SK-N-SH (cell line): ENCODE data around the gene MMAB. TPM values are rescaled to one million over a fixed set of nuclear protein-coding genes. Genes with fewer than 3 reads are reported as not detected.

Experiments used
- CTCF ChIA-PET: fragments of 300-600, 350-600 bp; formaldehyde crosslinking; extraction: SDS; loops from one replicate; lab custom pipeline; 2021; lab: Yijun Ruan, JAX
- POLR2A ChIA-PET: fragments of 350-600 bp; sonication (Branson Sonifier 250); formaldehyde crosslinking; extraction: SDS; loops from one replicate; lab custom pipeline; 2020; ENCODE audit warnings: antibody characterized with exemption, inconsistent platforms; lab: Yijun Ruan, JAX
- DNase-seq: peaks from one replicate; pipeline ENCODE4 v3.0.0; 2012
- H2AFZ ChIP-seq: fragments of 200-600 bp; sonication (generic); 2 replicates; pipeline ENCODE4 v1.8.1; 2016; ENCODE audit warnings: antibody characterized with exemption, mild to moderate bottlenecking, low read depth
- H3F3A ChIP-seq: fragments of 200-600 bp; sonication (generic); replicated peaks from 2 replicates; pipeline ENCODE3; 2016; ENCODE audit warnings: antibody characterized with exemption, mild to moderate bottlenecking; ENCODE audit not compliant: insufficient read depth
- H3K27ac ChIP-seq, 2 experiments: fragments of 200-500 bp in 1 of 2; fragments of 200-600 bp in 1 of 2; sonication (Bioruptor generic) in 1 of 2; sonication (generic), shearing (Covaris generic) in 1 of 2; 2 replicates each; pipeline versions ENCODE4 v1.5.1 to v1.6.1; 2014 to 2016; ENCODE audit warnings: low read depth in 2 of 2, inconsistent platforms in 1 of 2, low read length in 1 of 2, mild to moderate bottlenecking in 1 of 2, mixed read lengths in 1 of 2
- H3K27me3 ChIP-seq: fragments of 200-600 bp; sonication (generic), shearing (Covaris generic); 2 replicates; pipeline ENCODE4 v1.6.1; 2016; ENCODE audit warnings: mixed run types; ENCODE audit not compliant: insufficient read depth
- H3K36me3 ChIP-seq, 2 experiments: fragments of 200-500 bp in 1 of 2; fragments of 200-600 bp in 1 of 2; sonication (Bioruptor generic) in 1 of 2; sonication (generic) in 1 of 2; replicated peaks in 1 of 2; 2 replicates each; pipeline versions ENCODE3 to v1.5.1; 2014 to 2016; ENCODE audit warnings: low read length in 1 of 2, mild to moderate bottlenecking in 1 of 2; ENCODE audit not compliant: insufficient read depth in 2 of 2, control insufficient read depth in 1 of 2
- H3K4me1 ChIP-seq, 2 experiments: fragments of 200-500 bp in 1 of 2; fragments of 200-600 bp in 1 of 2; sonication (Bioruptor generic) in 1 of 2; sonication (generic), shearing (Covaris generic) in 1 of 2; 2 replicates each; pipeline versions ENCODE4 v1.5.1 to v1.6.1; 2014 to 2016; ENCODE audit warnings: low read depth in 1 of 2, low read length in 1 of 2, mixed run types in 1 of 2; ENCODE audit not compliant: insufficient read depth in 2 of 2, control insufficient read depth in 1 of 2
- H3K4me2 ChIP-seq: fragments of 200-600 bp; sonication (generic), shearing (Covaris generic); 2 replicates; pipeline ENCODE4 v1.6.1; 2017; ENCODE audit warnings: mixed run types
- H3K4me3 ChIP-seq, 2 experiments: fragments of 200-500 bp in 1 of 2; fragments of 200-600 bp in 1 of 2; sonication (Bioruptor generic) in 1 of 2; sonication (generic), shearing (Covaris generic) in 1 of 2; 2 replicates each; pipeline versions ENCODE4 v1.5.1 to v1.8.1; 2014 to 2016; ENCODE audit warnings: low read depth in 2 of 2, inconsistent platforms in 1 of 2, low read length in 1 of 2, mild to moderate bottlenecking in 1 of 2, mixed read lengths in 1 of 2, moderate library complexity in 1 of 2
- H3K79me2 ChIP-seq: fragments of 200-600 bp; sonication (generic); 2 replicates; pipeline ENCODE4 v1.8.1; 2017; ENCODE audit warnings: mild to moderate bottlenecking; ENCODE audit not compliant: insufficient read depth
- H3K9ac ChIP-seq: fragments of 200-600 bp; sonication (generic); 2 replicates; pipeline ENCODE4 v1.6.1; 2017; ENCODE audit warnings: mixed run types
- H3K9me2 ChIP-seq: fragments of 200-600 bp; sonication (generic); 2 replicates; pipeline ENCODE4 v1.6.1; 2017; ENCODE audit warnings: mixed run types
- H3K9me3 ChIP-seq: fragments of 200-600 bp; sonication (generic); 2 replicates; pipeline ENCODE4 v1.6.1; 2017; ENCODE audit warnings: mixed run types, mild to moderate bottlenecking, moderate library complexity
- H4K20me1 ChIP-seq: fragments of 200-600 bp; sonication (generic); 2 replicates; pipeline ENCODE4 v1.6.1; 2017; ENCODE audit warnings: mild to moderate bottlenecking, mixed run types; ENCODE audit not compliant: insufficient read depth
- ELF1 ChIP-seq: IDR thresholded peaks from 2 replicates; pipeline ENCODE4 v1.4.0; 2012
- EP300 ChIP-seq, 2 experiments: IDR thresholded peaks; 2 replicates each; pipeline versions ENCODE4 v1.4.0 to v1.6.1; 2012; ENCODE audit warnings: borderline replicate concordance in 1 of 2, low read depth in 1 of 2, low read length in 1 of 2
- FOSL2 ChIP-seq: IDR thresholded peaks from 2 replicates; pipeline ENCODE4 v1.4.0; 2012; ENCODE audit warnings: low read depth, mild to moderate bottlenecking, moderate library complexity, borderline replicate concordance
- FOXJ3 ChIP-seq: sonication (generic); formaldehyde crosslinking; IDR thresholded peaks from 2 replicates; pipeline ENCODE4 v1.5.1; 2020; ENCODE audit warnings: mild to moderate bottlenecking, missing genetic modification reagents
- GATA2 ChIP-seq: sonication (generic); formaldehyde crosslinking; IDR thresholded peaks from 2 replicates; pipeline ENCODE4 v1.5.0; 2020; ENCODE audit warnings: mild to moderate bottlenecking, missing genetic modification reagents
- IRF3 ChIP-seq: fragments of 150-350 bp; IDR thresholded peaks from 2 replicates; pipeline ENCODE4 v1.6.1; 2016; ENCODE audit warnings: mild to moderate bottlenecking, low read depth, low read length
- MEF2A ChIP-seq: IDR thresholded peaks from 2 replicates; pipeline ENCODE4 v1.4.0; 2012; ENCODE audit warnings: low read depth, borderline replicate concordance
- RCOR1 ChIP-seq: fragments of 150-350 bp; IDR thresholded peaks from 2 replicates; pipeline ENCODE4 v1.6.1; 2017; ENCODE audit warnings: antibody characterized with exemption, low read length
- RXRA ChIP-seq: IDR thresholded peaks from 2 replicates; pipeline ENCODE4 v1.4.0; 2012; ENCODE audit warnings: low read depth, mild to moderate bottlenecking, borderline replicate concordance
- SMC3 ChIP-seq: IDR thresholded peaks from 2 replicates; pipeline ENCODE4 v1.6.1; 2012; ENCODE audit warnings: low read depth, low read length, improper control_type of control experiment
- TEAD4 ChIP-seq: IDR thresholded peaks from 2 replicates; pipeline ENCODE4 v1.4.0; 2012; ENCODE audit warnings: mild to moderate bottlenecking, borderline replicate concordance; ENCODE audit not compliant: insufficient read depth
- WGBS: methylation state at CpG from one replicate; pipeline ENCODE4 v1.1.6; 2017; ENCODE audit warnings: low lambda C conversion rate; 5-methylcytosine and 5-hydroxymethylcytosine counted together
- polyA plus RNA-seq, 3 experiments: library from polyadenylated mRNA; depleted of rRNA; stranded (reverse); fragments of >200 nt; gene quantifications; 2 replicates each; pipeline ENCODE4 v1.2.3, GENCODE V29; 2012
- TF ChIP-seq, protein P1 (sequence below): IDR thresholded peaks from 2 replicates; pipeline ENCODE4 v1.4.0; 2012; ENCODE audit warnings: low read depth, borderline replicate concordance
- TF ChIP-seq, protein P2 (sequence below): IDR thresholded peaks from 2 replicates; pipeline ENCODE4 v1.6.1; 2012; ENCODE audit warnings: mild to moderate bottlenecking, low read depth, low read length, moderate library complexity
- TF ChIP-seq, protein P3 (sequence below): IDR thresholded peaks from 2 replicates; pipeline ENCODE4 v1.4.0; 2012; ENCODE audit warnings: low read depth, borderline replicate concordance

The MMAB gene
- polyA plus RNA-seq, 1 of the 3 experiments (the other 2 are of a cell fraction) = 15.9 TPM

GRCh38 chr12:109605016-109605415 is 31.7 kb upstream of the MMAB start:
- Histone ChIP-seq H3K79me2 (no peaks in the 10 kb centered on the region), H2AFZ (no peak overlapping the region), H3K4me2 (no peak overlapping the region), H3K27ac (peak overlapping the region in 1 of 2 experiments; percentile 96; a peak in 2 of 4 replicates), H3F3A (no peaks in the 10 kb centered on the region), H3K9me3 (no peaks in the 10 kb centered on the region), H3K36me3 (no peaks in the 10 kb centered on the region), H3K4me3 (no peak overlapping the region), H3K4me1 (peaks cover 0 to 50% of the 10 kb centered on the region in 2 experiments; a peak in 1 of 4 replicates), H3K9ac (no peak overlapping the region), H3K27me3 (no peaks in the 10 kb centered on the region), H3K9me2 (no peaks in the 10 kb centered on the region), H4K20me1 (no peaks in the 10 kb centered on the region)
- CTCF ChIA-PET = interaction anchor here (0.7 to 1.9 kb wide), 8 partner anchors 11 to 130 kb away, joined by 3 to 7 read pairs (median 3); partner anchors contain the start of genes MMAB and MVK
- no peak for DNase-seq
- POLR2A ChIA-PET = interaction anchor here (0.6 to 2.4 kb wide), 4 partner anchors 13 to 140 kb away, joined by 3 to 20 read pairs (median 10); no protein-coding TSS in a partner anchor
- TF ChIP-seq, protein P1, sequence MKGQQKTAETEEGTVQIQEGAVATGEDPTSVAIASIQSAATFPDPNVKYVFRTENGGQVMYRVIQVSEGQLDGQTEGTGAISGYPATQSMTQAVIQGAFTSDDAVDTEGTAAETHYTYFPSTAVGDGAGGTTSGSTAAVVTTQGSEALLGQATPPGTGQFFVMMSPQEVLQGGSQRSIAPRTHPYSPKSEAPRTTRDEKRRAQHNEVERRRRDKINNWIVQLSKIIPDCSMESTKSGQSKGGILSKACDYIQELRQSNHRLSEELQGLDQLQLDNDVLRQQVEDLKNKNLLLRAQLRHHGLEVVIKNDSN = no peak
- TF ChIP-seq FOSL2 = no peak
- no peak for TF ChIP-seq EP300 (IDR thresholded peaks at IDR 0.05; ENCODE audit: borderline replicate concordance in 1 of 2, low read depth in 1 of 2, low read length in 1 of 2)
- TF ChIP-seq ELF1 = no peak
- TF ChIP-seq RXRA = no peak
- TF ChIP-seq TEAD4 = no peak
- no peak for TF ChIP-seq FOXJ3
- TF ChIP-seq IRF3 = no peak
- no peak for TF ChIP-seq SMC3
- no peak for TF ChIP-seq MEF2A
- TF ChIP-seq GATA2 (CRISPR knock-in tag) = no peak
- TF ChIP-seq, protein P2, sequence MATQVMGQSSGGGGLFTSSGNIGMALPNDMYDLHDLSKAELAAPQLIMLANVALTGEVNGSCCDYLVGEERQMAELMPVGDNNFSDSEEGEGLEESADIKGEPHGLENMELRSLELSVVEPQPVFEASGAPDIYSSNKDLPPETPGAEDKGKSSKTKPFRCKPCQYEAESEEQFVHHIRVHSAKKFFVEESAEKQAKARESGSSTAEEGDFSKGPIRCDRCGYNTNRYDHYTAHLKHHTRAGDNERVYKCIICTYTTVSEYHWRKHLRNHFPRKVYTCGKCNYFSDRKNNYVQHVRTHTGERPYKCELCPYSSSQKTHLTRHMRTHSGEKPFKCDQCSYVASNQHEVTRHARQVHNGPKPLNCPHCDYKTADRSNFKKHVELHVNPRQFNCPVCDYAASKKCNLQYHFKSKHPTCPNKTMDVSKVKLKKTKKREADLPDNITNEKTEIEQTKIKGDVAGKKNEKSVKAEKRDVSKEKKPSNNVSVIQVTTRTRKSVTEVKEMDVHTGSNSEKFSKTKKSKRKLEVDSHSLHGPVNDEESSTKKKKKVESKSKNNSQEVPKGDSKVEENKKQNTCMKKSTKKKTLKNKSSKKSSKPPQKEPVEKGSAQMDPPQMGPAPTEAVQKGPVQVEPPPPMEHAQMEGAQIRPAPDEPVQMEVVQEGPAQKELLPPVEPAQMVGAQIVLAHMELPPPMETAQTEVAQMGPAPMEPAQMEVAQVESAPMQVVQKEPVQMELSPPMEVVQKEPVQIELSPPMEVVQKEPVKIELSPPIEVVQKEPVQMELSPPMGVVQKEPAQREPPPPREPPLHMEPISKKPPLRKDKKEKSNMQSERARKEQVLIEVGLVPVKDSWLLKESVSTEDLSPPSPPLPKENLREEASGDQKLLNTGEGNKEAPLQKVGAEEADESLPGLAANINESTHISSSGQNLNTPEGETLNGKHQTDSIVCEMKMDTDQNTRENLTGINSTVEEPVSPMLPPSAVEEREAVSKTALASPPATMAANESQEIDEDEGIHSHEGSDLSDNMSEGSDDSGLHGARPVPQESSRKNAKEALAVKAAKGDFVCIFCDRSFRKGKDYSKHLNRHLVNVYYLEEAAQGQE = no peak
- TF ChIP-seq, protein P3, sequence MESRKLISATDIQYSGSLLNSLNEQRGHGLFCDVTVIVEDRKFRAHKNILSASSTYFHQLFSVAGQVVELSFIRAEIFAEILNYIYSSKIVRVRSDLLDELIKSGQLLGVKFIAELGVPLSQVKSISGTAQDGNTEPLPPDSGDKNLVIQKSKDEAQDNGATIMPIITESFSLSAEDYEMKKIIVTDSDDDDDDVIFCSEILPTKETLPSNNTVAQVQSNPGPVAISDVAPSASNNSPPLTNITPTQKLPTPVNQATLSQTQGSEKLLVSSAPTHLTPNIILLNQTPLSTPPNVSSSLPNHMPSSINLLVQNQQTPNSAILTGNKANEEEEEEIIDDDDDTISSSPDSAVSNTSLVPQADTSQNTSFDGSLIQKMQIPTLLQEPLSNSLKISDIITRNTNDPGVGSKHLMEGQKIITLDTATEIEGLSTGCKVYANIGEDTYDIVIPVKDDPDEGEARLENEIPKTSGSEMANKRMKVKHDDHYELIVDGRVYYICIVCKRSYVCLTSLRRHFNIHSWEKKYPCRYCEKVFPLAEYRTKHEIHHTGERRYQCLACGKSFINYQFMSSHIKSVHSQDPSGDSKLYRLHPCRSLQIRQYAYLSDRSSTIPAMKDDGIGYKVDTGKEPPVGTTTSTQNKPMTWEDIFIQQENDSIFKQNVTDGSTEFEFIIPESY = no peak
- TF ChIP-seq RCOR1 = no peak
- WGBS = 74% methylated on average over 5 of the region's 5 CpGs
